GM19455 (cell line): ENCODE measurements around the gene HOXA5.

Experiments used
- ATAC-seq: cut with Tn5 transposase; IDR thresholded peaks from one replicate; pipeline ENCODE4 v1.9.1; 2021; ENCODE audit not compliant: unreplicated experiment

Gene HOXA5

DNA sequence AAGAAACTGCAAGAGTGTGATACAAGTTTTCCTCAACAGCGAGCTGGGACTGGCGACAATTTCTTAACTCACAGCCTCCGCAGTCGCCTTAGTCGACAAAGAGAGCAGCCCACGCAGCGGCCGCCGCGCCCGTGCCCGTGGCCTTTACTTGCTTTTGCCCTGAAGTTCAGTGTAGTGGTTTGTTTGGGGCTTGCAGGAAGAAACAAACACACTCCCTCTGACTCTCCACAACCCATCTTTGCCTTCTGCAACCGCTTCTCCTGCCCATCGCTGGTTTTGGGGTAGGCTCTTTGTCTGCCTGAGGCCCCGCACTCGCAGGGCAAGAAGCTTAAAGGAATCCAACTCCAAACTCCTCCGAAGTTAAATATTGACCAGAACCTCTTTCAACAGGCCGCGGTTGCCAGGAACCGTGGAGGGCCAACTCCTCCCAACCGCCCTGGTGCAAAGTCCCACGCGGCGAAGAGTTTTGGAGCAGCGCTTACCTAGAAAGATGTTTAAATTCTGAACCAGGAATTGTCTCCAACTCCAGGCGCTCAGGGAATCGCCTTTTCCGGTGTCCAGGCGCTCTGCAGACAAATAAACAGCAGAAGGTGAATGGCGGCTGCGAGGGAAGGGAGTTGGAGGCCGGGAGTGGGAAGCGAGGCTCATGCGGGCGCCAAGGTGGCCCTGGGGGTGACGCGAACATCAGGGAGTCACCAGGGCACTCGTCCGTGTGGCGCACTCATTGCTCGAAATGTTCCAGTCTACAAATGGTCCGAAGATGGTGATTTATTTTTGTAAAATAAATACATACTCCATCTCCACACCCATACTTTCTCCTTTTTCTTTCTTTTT lies 21.2 kb downstream of the HOXA5 start:
- no peak for ATAC-seq

DNA sequence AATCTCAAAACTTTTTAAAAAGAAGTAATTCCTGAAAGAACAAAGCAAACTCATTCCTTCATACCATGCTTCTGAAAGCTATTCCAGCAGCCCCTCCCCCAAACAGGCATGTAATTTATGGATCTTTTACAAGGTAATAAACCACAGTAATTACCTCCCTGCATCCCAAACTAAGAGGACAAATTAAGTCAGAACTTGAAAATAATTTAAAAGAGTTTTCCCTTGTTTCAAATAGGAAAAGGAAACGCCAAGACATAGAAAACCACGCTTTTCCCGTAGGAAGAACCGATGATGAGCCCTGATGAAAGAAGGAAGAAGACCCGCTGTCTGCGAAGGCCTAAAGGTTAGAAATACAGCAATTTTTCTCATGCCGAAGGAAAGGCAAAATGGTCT lies 21.8 kb downstream of the HOXA5 start:
- no peak for ATAC-seq

DNA sequence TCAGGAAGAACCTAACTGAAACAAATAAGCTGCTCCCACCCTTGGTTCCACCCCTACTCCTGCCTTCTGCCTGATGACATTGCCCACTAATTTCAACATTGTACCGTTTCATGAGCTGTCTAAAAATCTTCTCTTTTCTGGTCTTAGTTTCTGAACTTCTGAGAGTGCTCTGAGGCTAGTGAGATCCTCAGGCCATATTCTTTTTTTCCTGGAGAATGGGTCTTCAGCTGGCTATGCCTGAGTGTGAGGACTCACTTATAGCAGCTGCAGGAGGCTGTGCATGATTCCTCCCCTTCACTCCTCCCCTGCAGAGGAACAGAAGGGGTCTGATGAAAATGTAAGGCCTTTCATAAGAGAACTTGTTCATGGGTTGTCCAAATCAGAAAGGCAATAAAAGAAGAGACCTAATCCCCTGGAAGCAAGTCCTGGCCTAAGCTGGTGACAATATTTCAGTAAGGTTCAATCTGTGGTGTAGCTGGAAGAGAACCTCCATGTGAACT lies 24.0 kb downstream of the HOXA5 start:
- no peak for ATAC-seq

DNA sequence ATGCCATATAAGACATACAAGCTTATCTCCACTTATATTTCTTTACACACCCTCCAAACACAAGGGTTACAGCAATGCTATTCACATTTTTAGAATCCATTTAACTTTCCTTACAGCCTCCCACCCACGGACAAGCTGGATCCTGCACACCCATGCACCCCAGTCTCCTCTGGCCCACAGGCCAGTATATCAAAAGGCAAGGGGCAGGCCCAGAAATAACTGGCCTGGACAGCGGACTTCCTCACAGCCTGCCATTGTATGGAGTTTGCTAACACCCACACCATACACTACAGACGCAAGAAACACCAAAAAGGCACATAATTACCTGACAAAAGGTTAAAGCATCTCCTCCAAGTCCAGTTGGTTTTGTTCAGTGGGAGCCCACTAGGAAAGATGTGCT lies 24.9 kb downstream of the HOXA5 start:
- ATAC-seq = no peak

DNA sequence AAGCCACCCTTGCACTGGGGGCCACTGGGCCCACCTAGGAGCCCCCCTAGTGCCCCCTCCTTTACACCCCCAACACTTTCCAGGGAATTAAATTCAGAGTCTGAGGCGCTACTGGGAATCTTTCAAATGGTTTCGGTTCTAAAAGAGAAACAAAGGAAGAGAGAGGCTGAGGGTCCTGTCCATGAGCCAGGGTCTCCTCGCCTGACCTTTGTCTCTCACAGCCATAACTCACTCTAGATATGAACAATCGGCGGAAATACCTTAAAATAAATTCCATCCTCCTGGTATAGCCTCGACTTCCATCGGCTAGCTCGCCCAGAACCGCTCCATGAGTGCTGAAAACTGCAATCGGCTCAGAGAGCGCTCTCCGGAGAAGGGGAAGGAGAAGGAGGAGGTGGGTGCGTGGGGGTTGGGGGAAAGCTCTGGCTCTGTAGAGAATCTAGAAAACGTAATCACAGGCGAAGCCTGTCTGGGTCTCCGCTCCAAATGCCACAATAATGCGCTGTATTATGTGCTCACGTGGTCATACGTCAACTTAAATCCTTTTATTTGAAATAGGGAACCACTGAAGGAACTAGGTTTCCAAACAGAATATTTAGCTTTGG lies 25.5 kb downstream of the HOXA5 start:
- ATAC-seq = no peak

DNA sequence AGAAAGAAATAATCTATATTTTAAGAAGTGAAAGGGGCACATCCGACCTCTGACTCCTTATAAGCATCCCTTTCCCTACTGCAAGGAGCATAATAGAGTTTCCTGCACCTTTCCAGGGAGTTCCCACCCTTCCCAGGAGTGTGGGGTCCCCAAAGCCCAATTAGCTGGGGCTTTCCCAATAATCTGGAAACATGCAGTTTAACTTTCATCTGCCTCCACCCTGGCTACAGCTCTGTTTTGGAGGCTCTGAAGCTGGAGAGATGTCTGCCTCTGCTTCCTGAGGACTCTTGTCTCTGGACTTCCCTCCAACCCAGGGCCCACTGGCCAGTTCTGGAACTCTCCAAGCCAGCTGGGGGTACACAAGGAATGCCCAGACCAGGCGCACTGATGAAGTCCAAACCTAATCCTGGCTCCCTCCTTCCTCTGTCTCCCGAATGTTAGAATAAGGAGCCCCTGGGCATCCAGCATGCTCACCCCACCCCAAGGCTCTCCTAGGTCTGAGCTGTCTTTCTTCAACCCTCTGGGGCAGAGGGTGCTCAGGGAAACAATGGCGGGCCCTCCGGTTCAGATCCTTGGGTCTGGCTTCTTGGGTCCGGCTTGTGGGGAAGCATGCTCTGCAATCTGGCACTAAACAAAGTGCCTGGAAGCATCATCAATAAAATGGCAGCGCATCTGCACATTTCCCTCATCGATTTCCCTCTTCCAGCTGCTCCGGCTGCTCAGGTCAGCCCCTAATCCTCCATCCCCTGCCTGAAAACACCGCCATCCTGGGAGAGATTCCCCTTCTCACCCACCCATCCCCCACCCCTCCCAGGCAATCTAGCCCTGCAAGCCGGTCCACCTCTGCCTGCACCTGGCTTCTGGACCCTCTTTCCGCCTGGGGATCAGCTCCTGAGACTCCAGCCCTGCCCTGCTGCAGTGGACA lies 26.3 kb downstream of the HOXA5 start:
- ATAC-seq = no peak

DNA sequence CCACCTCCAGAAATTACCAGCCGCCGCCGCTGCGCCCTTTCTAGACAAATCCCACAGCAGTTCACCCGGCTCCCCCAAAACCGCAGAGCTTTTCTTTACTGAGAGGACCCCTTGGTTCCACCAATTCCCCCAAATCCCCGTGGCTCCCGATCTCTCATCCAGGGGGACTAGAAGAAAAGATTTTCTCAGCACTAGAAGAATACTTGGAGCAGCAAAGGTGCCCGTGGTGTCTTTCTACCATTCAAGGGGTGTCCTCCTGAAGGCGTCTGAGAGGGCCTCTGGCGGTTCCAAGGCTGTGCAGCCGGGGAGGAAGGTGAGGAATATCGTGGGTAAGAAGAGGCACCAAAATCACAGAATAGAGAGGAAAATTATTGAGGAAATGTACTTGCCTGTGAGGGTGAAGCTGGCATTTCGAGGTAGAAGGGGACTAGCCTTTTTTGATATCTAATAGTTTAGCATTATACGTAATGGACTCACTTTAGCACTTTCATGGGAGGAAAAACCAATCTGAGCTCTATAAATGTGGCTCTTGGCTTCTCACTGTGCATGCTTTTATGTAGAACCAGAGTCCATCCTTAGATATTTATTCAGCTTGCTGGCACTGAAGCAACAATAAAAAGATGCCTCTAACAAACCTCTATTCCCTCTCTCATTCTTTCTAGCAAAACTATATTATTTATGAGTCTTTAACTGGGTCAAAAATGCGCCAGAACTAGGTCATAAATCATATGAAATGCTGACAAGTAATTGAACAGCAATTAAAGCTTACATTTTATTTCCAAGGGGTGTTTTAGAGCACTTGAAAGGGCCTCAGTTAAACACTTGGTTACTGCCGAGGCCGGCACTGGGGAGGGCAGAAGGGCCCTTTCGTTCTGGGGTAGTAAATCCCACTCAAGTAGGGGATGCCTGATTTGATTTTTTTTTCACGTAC lies 27.2 kb downstream of the HOXA5 start:
- no peak for ATAC-seq

DNA sequence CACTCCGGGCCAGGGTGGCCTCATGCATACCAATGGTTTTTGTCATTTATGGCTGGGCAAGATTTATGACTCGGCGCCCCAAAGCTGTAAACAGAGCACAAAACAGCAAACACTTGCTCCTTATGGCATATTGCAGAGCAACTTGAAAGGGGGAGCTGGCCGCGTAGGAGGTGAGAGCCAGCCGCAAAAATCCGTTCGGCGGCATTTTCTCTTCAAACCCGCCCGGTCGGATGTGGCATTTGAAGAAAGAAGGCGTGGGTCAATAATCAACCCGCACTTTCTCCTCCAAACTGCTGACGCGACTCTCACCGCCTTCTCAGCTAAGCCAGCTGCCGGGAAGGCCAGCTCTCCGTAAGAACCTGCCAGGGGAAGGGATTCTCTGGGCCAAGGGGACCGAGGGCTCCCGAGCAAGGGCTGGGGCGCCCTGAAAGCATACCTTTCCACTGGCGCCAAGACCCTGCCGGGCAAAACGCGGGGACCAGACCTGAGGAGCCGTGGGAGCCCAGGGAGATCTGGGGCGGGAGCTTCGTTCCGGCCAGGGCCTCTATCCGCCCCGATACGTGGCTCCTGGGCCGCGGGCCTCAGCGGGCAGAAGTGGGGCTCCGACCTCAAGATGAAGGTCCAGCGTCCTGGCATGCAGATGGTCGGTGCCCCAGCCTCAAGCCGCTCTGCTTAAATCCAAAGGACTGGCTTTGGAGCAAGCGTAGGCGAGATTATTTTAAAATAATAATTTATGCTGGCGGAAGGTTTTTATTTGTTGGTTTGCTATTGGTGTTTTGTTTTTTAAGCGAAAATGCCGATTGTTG lies 28.1 kb downstream of the HOXA5 start:
- ATAC-seq = no peak

DNA sequence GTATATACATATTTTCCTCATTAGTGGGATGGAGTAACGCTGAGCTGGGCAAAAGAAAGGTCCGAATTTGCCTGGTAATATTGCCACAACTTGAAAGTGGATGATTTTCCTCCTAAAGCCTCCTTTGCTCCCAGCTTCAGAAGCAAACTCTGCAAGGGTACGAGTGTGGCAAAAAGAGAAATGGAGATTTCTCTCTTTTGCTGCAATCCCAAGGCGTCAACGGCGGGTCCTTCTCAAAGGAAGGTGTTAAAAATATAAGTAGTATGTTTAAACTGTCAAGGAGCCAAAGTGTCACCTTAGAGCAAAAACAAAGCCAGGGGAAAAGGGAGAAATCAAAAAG lies 28.6 kb downstream of the HOXA5 start:
- ATAC-seq = no peak

DNA sequence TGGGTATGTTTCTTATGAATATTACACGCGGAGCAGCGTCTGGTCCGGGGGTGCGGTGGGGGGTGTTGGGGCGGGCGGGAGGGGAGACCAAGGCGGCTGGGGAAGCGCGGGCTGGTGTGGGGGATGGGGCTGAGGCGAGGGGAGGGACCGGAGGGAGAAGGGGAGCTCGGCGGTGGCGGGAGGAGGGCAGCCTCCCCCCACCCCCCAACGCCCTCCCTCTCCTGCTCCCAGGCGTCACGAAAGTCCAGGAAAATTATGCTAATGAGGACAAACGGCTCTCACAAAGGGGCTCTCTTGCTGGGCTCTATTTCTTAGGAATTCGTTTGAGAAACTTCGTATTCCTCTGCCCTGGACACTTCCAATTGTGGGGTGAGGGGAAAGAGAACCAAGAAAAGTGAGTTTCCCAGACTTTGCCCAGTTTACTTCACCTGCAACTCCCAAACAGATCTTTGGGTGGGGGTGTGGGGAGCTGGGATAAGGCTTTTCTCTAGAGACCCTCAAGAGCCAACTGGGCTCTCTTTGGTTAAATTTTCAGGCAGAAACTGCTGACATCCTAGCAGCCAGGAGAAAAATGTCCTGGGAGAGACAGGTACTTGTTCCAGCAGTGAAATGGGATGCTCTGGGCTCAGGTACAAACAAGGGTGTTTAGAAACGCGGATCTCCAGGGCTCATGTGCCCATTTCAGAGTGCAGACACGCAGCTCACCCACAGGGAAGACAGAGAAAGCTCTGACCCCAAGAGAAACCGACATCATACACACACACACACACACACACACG lies 29.3 kb downstream of the HOXA5 start:
- no peak for ATAC-seq

DNA sequence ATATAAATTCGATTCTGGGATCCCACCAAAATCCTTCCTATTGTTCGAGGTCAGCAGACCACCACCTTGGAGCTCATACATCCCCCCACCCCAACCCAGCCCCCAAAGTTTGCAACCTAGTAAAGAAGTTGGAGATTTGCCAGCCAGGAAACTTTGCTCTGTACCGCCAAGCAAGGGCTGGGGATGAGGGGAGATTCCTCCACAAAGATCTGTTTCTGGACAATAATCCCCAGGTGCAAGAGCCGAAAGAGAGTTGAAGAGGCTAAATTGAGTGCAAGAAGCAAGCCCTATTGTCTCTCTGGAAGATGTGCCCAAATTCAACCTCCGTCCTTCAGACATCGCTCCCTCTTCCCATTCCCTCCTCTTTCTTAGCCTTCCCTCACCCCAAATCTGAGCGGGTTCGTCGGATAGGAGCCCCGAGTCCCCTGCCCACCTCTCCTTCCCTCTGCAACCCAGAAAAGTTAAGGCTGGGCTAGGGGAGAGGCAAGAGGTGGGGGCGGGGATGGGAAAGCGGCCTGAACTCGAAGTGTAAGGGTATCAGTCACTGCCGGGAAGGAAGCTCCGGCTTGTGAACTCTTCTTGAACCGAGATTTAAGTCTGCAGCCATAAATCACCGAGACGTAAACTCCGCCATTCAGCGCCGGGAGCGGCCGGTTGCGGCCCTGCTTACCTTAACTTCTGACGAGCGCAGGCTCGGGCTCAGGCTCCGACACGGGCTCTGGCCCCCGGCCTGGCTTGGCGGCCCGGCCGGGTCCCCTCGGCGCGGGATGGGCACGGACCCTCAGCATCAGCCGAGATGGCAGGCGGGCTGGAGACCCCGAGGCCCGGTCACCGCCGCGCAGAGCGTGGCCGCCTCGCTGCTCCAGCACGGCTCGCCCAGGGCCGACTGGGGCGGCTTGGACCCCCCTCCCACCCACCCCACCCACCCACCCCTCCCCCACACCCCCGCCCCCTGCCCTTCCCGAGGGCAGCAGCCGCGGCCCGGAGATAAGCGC lies 30.2 kb downstream of the HOXA5 start:
- ATAC-seq = no peak

DNA sequence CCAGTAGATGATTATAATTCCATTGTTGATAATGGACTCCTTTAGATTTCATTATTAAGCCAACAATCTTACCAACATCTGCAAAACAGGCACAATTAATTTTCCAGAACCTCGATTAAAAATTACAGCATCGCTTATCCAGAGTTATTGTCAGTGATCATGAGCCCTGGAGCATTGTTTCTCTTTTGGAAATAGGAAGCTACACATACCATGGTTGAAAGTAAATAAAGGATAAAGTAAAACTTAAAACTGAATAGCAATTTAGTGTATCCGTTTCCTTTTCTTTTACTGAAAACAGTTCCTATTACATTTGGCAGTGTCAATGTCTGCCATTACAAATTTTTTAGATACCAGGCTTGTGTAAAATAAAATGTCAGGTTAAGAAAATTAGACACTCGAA lies 31.1 kb downstream of the HOXA5 start:
- ATAC-seq = no peak

DNA sequence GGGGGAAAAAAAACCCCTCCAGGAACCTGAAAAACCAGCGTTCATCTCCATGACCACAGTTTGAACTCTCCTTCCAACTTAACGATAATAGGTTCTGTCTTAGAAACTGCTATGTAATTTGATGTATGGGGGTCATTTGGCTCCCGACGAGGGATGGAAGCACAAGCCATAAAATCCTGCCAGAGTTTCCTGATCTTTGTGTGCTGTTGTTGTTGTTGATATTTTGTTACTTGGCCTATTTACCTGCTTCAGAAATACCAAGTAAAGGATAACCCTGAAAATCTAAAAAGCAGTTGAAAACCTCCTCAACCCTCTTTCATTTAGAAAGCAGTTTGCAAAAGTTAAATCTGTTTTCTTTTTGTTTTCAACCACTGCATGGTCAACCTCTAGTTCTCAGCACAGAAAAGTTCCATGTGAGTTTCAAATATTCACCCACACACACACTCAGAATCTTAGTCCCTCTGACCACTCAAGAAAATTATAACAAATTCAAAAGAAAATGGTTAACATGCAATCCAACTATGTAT lies 31.7 kb downstream of the HOXA5 start:
- ATAC-seq = no peak

DNA sequence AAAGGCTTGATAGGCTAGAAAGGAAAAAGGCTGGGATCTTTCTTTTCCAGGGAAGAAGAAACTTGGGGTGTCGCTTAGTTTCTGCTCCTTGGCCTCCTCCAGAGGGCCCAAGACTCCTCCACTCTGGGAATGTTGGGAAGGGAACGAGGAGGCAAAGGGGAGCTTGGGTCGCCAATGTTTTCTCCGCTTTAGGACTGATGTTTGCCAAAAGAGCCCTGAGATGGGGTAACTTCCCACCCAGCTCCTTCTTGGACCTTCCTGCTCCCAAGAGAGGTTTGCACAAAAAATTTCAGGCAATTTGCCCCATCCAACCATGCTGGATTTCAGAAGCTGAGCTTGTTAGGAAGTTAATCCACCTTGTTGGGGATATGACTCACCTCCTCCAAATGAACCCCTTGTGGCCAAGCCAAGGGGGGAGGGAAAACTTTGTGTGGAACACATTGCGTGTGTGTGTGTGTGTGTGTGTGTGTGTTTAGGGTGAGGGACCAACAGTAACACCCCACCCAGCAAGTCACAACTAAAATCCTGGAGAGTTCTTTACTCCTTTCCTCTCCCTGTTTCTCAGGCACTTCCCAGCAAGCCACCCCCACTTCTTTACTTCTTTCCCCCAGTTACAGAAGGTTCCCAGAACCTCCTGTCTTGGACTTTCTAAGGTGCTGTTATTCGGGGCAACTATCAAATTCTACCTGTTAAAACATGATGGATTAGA lies 32.3 kb downstream of the HOXA5 start:
- no peak for ATAC-seq

DNA sequence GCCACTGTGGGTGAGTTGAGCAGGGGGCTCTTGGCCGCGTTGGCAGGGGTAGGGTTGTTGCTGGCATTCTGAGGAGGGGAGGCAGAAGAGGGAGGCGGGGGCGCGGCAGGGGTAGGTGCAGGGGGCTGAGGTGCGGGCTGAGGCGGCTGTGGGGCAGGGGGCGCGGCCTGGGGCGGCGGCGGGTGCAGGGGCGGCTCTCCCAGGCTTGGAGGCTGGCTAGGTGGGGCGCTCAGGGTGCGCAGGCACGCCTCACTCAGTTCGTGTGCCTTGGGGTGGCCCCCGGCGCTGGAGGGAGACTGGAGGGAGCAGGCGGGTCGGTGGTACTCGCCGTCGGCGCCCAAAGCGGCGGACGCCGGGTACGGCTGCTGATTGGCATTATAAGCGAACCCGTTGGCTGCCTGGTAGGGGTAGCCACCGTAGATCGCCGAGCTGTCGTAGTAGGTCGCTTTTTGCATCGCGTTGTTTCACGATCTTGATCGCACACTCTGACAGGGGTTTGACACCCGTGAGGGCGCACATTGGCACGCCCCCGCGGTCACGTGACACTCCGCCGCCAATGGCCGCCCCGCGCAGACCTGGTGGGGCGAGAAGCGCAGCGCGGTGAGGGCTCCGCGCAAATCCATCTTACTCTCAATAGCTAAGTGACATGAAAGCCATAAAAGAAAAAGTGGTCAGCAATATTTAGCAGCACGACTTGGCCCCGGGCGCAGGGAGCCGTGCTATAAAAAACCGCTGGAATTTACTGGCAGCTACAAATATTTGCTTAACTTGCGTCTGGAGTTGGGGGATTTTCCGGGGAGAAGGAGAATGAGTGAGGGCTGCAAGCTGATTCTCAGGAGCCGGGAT lies 33.1 kb downstream of the HOXA5 start:
- ATAC-seq = no peak
